AG10803 (cell line): Measurements from ENCODE around the gene FLNB.

ENCODE experiments used
- DNase-seq: peaks from one replicate; pipeline ENCODE4 v3.0.0; 2010; ENCODE audit warnings: low read depth
- H3K4me3 ChIP-seq: 2 replicates; pipeline ENCODE4 v1.5.1; 2011; ENCODE audit warnings: mild to moderate bottlenecking, low read length, control low read depth
- TF ChIP-seq, protein P1 (sequence below): conservative IDR thresholded peaks from 2 replicates; pipeline ENCODE4 v1.5.1; 2011; ENCODE audit warnings: mild to moderate bottlenecking, low read length, control low read depth, inconsistent platforms

Gene FLNB

DNA sequence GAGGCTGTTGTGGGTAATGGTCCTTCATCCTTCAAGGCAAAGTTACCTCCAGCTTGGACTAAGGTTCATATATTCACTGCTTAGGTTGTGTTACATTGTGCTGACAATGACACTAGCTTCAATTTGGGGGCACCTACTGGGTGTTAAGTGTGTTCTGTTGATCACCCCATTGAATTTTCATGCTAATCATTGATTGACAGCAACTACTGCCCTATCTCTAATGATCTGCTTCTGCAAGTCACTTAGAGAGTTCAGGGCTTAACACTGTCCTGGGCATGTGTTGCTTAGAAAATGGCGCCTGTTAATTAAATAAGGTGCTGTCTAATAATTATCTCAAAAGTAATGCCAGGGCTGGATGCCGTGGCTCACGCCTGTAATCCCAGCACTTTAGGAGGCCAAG is 3.4 kb downstream of the FLNB start:
- TF ChIP-seq, protein P1, sequence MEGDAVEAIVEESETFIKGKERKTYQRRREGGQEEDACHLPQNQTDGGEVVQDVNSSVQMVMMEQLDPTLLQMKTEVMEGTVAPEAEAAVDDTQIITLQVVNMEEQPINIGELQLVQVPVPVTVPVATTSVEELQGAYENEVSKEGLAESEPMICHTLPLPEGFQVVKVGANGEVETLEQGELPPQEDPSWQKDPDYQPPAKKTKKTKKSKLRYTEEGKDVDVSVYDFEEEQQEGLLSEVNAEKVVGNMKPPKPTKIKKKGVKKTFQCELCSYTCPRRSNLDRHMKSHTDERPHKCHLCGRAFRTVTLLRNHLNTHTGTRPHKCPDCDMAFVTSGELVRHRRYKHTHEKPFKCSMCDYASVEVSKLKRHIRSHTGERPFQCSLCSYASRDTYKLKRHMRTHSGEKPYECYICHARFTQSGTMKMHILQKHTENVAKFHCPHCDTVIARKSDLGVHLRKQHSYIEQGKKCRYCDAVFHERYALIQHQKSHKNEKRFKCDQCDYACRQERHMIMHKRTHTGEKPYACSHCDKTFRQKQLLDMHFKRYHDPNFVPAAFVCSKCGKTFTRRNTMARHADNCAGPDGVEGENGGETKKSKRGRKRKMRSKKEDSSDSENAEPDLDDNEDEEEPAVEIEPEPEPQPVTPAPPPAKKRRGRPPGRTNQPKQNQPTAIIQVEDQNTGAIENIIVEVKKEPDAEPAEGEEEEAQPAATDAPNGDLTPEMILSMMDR = no peak
- DNase-seq = no peak
- H3K4me3 ChIP-seq = 0 out of 2 replicates have a peak overlapping the region, but pooled peaks have one; percentile 100

DNA sequence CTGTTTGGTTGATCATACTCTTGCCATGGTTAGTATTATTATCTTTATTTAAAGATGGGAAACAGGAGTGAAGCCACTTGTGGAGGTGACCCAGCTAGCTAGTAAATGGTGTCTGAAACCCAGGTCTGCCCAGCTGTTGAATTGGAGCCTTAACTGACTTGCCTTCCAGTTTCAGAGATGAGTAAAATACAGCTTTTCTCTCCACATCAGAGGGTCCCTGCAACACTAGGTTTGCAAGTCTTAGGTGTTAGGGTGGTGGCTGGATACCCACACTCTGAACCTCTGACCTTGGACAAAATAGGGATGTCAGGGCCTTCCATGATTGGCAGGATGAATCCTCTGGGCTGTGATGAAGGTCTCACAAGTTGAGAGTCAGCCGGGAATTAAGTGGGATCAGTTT is 4.1 kb downstream of the FLNB start:
- no peak for DNase-seq
- H3K4me3 ChIP-seq = no peak overlapping the region
- TF ChIP-seq, protein P1 = no peak

DNA sequence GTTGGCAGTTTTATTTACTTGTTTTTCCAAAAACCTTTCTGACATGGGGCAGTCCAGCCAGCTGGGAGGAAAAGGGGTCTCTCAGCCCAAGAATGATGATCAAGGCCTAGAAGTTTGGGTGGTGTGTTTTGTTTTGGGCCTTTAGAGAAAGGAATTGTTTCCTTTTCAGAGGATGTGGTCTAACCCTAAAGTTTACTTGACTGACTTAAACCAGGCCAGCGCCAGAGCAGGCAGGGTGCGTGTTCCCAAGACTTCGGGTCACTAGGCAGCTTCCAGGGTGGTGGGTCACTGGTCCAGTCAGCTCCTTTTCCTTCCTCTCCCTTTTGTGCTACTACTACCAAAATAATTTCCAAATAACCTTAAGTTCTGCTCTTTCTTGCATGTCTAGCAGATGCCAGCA is 4.9 kb downstream of the FLNB start:
- H3K4me3 ChIP-seq = no peak overlapping the region
- DNase-seq = no peak
- TF ChIP-seq, protein P1 = no peak

DNA sequence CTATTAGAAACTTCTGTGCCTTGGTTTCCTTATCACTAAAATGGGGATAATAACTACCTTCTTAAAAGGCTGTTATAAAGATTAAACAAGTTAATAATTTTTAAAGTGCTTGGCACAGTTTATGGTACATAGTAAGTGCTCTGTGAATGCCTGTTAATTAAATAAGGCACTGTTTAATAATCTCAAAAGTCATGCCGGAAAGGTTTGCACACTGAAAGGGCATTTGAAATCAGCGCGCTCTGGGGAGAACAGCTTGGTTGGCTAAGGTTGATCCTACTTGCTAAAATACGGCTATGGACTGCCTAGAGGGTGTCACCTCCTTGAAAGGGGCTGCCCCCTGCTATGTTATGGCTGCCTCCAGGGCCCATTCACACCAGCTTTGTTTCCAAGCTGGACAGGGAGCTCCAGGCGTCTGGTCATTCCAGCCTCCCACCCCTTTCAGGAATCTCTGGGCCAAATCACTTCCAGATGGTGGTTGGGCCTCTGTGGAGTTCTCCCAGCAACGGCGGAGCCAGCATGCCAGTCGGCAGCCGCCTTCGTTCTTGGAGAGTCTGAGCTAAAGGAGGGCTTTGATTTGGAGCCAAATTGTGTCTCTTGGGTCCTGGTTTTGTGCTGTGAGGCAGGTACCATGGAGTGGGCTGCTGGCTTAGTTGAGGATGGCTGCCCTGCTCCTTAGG is 5.9 kb downstream of the FLNB start:
- TF ChIP-seq, protein P1 = no peak
- H3K4me3 ChIP-seq = peak overlapping the region; percentile 39
- peak; percentile 98 for DNase-seq

DNA sequence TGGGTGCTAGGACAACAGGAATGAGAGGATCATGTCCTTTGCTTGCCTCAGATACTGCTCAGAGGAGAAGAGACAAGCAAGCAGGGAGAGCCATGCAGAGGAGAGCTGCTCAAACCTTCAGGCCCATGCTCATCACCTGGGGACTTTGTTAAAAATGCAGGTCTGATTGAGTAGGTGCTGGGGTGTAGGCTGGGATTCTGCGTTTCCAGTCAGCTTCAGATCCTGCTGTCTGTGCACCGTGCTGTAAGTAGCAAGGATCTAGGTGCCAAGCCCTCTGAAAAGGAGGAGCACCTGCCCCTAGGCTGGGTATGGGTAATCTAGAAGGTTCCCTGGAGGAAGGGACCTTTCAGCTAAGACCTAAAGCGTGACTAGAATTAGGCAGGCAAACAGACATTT is 7.3 kb downstream of the FLNB start:
- no peak overlapping the region for H3K4me3 ChIP-seq
- no peak for DNase-seq
- TF ChIP-seq, protein P1 = no peak

DNA sequence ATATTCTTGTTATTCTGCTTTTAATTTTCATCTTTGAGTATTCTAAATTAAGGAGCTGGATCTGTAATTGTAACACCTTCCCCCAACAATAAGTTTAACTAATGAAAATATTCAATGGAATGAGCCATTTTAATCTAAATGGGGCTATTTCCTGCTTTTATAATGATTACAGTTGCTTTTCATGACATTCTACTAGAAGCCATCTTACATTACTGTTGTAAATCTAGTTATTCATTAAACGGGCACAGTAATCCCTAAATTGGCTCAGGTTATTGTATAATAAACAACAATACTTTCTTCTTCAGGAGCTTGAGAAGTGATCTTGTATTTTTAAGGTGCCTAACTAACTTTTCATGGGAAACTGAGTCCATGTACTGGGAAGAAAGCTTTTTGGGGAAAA is 8.5 kb downstream of the FLNB start:
- H3K4me3 ChIP-seq = no peak overlapping the region
- no peak for DNase-seq
- TF ChIP-seq, protein P1 = no peak

DNA sequence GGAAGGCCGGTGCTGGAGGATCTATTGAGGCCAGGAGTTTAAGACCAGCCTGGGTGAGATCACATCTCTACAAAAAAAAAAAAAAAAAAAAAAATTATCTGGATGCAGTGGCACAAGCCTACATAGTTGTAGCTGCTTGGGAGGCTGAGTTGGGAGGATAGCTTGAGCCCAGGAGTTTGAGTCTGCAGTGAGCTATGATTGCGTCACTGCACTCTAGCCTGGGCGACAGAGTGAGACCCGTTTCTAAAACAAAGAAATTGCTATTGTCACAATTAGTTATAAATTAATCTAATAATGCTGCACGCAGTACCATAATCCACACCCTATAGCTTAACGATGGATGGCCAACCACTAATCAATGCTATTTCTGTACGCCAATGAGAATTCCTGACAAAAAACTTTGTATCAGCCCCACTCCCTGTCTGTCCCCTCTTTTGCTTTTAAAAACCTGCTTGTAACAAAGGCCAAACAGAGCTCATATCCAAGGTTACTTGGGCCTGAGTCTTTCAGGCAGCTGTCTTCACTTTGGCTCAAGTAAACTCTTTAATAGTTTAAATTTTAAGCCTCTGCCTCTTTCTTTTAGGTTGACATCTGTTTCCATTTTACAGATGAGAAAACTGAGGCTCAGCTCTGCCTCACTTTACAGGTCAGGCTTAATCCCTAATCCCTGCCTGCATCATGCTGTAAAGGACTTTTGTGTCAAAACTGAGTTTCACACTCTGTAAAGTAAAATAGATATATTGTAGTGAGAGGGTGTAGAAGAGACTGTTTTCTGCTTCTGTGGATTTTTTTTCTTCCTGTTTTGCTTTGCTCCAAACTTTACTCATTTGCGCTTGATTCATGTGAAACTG is 10.9 kb downstream of the FLNB start:
- no peak overlapping the region for H3K4me3 ChIP-seq
- TF ChIP-seq, protein P1 = no peak
- DNase-seq = no peak
